Right renal cortex interstitium (tissue), 3 donors: ENCODE data around the gene NCAM1. TPM values are rescaled to one million over a fixed set of nuclear protein-coding genes. Genes with fewer than 3 reads are reported as not detected.

Experiments used
- DNase-seq, 3 donors: peaks; one replicate each; pipeline ENCODE4 v3.0.0-alpha.2; 2013; ENCODE audit warnings: low read depth in 3 of 3, low spot score in 2 of 3
- polyA plus RNA-seq, 3 donors: library from polyadenylated mRNA; unstranded; fragments of 120-200 nt; gene quantifications; one replicate each; pipeline ENCODE4 v1.2.1, GENCODE V29; 2013; ENCODE audit not compliant: insufficient read length in 3 of 3

Gene NCAM1
- polyA plus RNA-seq, 3 donors, result 69.3 to 84.4 (median 72.5) TPM

- no peak for DNase-seq
Observed at GRCh38 chr11:113121746-113122145, 160.5 kb downstream of the NCAM1 start.

DNA sequence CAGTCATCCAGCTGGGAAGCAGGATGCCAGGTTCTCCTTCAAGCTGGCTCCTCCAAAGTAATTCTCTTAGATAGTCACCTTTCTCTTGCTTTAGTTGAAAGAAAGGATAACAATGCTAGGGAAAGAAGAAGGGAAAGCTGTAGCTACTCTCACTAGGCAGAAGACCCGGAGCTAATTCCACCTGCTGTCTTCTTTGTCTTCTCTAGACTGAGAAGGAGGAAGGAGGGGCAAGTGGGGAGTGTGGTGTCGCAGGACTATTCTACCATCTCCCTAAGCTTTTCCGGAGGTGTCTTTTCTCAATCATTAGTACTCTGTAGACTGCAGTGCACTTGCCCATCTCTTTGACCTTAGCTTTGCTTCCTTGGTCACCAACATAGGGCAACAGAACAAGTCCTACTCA lies 162.8 kb downstream of the NCAM1 start:
- DNase-seq, result no peak

GRCh38 chr11:113124578-113124977 lies 163.4 kb downstream of the NCAM1 start:
- no peak for DNase-seq

- no peak for DNase-seq
Observed at GRCh38 chr11:113129261-113129992, 168.2 kb downstream of the NCAM1 start.

GRCh38 chr11:113131036-113131775 lies 170.0 kb downstream of the NCAM1 start:
- no peak for DNase-seq

- no peak for DNase-seq
Observed at GRCh38 chr11:113133071-113133470, 171.9 kb downstream of the NCAM1 start.

DNA sequence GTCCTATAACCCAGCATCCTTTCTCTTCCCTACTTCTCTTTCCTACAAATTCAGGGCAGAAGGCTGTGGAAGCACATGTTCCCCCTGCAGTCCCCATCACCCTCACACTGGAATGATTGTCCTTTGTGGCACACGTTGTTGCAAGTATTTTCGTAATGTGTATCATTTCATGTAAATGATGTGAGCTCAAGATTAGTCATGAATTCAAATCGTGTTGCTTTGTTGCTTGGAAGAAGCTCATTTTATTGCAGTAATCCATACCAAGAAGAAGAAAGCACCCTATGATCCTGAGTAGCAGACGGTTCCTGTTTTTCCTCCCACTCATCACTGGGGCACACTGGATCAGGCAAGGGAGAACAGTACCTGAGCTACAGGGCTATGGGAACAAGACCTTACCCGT lies 173.4 kb downstream of the NCAM1 start:
- DNase-seq, result no peak

DNA sequence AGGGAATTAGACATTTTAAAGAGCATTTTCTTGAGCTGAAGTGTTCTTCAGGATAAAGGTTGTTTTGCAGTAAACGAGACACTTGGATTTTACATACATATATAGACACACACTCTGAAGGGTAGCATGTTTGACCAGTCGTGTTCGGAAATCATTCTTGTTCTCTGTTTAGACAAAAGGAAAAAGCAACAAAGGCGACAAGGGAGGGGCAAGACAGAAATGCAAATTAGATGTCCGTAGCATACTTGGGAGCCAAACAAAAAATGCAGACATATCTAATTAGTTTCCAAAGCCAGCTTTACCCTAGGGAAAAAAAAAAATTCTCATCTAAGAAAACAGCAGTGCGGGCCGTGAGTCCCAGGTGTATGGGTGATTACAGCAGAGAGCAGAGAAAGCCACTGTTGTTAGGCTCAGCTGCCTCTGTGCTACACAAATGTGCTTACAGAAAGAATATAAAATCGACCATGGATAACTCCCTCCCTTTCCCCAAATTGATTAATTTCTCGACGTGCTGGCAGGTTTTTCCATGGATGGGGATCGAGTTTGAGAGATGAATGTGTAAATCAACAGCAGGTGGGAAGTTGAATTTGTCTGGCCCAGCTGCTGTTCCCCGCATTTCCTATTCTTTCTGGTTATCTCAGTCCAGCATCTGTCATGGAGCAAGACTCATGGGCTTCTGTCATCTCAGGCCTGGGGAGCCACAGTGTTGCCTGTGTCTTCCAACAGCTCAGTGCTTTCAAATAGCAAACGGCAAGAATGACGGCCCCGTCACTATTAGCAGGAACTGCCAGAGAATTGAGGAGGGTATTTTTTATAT lies 176.7 kb downstream of the NCAM1 start:
- no peak for DNase-seq

- DNase-seq, result no peak
Observed at GRCh38 chr11:113138731-113139130, 177.5 kb downstream of the NCAM1 start.

DNA sequence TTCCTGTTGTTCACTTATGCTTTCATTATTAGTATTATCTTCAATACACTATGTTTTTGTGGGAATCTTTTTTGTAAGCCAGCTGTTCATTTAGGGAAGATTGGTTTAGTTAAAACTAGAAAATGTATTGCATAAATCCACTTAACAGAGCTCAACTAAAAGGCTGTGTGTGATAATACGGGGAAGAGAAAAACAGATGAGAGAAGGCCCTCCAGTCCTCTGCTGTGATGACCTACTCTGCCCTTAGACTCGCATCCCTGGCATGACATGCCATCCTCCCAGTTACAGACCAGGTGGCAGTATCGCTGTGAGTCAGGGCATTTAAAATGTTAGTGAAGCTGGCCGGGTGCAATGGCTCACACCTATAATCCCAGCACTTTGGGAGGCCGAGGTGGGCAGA lies 179.8 kb downstream of the NCAM1 start:
- no peak for DNase-seq

DNA sequence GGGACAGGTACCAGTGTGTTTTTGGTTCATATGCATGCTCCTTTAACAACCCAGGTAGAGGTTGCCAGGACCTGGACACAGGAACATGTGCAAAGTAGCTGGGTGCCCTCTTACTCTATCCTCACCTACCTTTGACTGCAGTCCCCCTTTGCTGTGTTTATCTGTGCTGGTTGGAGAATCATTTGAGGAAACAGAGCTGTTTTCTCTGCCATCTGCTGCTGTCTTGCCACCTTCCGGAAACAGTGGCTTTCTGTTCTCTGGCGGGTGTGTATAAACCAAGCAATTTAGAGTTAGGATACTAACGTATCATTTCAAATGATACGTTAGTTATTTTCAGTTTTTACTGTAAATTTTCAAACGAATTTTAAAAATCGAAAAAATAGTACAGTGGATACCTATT lies 181.3 kb downstream of the NCAM1 start:
- DNase-seq, result no peak

DNA sequence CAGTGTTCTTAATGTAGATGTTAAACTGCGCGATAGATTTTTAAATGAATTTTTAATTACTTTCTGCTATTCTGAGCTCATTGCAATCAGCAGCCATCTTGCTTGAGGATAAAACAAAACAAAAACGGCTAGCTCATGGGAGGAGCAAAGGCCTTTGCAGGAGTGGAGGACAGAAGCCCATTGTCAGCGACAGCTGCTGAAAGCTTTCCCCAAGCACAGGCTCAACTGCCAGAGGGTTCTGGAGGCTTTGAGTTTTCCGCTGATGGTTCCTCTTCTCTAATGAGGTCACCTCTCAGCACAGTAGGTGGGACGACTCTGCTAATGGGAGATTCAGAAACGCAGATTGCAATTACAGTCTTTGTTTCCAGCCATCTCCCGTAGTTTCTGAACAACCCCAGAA lies 186.0 kb downstream of the NCAM1 start:
- no peak for DNase-seq

DNA sequence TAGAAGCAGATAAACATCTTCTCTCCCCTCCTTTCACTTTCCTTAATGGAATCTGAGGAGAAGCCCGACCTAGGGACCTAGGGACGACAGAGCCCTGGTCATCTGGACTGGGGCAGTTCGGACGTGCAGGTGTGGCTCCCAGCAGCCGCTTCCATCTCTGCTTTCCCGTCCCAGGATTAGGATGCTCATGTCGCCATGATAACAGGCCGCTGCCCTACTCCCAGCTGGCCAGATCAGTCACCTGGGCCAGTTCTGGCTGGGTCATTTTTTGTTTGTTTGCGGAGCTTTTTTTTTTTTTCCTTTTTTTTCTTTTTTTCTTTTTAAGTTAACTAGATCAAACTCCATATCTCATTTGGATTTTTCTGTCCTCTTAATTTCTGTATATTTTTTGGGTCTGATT lies 186.9 kb downstream of the NCAM1 start:
- no peak for DNase-seq

DNA sequence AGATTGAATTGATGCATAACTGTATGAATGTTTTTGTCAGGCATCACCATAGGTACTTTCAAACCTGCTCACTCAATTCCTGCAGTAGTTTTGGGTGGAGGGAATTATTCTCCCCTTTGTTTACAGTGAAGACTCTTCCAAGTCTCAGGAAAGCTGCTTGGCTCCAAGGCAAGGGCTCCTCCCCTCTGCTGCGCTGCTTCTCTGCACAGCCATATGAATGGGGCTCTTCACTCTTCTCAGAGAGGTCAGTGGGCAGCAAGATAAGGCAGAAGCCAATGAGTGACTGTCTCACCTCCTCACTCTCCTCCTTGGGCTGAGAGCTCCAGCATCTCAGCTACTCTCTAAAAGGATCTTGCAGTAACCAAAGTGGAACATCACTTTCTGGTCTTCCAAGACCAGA lies 187.4 kb downstream of the NCAM1 start:
- no peak for DNase-seq

DNA sequence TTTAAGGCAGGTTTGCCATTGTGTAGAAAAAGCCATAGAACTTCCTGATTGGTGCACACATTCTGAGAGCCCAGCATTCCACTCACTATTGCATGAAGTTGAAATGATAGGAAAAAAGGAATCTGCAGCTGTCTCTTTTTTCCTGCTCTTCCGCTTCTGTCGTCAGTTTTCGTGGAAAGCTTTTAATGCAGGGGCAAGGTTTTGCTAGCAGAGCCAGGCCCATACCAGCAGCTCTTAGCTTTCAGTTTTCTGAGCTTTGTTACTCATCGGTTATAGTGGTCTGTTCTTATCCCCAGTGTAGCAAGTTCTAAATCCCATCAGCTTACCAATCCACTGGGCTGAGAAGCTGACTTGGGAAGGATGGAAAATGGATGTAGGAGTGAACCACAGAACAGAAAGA lies 190.3 kb downstream of the NCAM1 start:
- no peak for DNase-seq

GRCh38 chr11:113152500-113152899 lies 191.3 kb downstream of the NCAM1 start:
- no peak for DNase-seq

DNA sequence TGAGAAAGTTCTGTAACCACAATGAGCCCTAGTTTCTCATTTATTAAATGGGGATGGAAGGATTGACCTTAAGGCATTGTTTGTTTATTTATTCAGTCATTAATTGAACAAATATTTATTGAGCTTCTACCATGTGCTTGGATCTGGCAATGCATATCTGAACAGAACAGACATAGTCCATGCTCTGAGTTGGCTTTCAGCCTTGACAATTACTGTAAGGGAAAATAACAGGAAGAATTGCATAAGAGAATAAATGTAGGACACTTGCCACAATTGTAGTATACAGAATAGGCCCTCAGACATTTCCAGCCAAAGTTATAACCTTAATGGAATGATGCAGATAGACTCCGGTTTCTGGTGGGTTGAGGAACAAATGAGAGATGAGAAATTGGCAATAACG lies 192.6 kb downstream of the NCAM1 start:
- DNase-seq, result no peak

- no peak for DNase-seq
Observed at GRCh38 chr11:113159988-113160807, 199.0 kb downstream of the NCAM1 start.

- no peak for DNase-seq
Observed at GRCh38 chr11:113160808-113161124, 199.5 kb downstream of the NCAM1 start.

DNA sequence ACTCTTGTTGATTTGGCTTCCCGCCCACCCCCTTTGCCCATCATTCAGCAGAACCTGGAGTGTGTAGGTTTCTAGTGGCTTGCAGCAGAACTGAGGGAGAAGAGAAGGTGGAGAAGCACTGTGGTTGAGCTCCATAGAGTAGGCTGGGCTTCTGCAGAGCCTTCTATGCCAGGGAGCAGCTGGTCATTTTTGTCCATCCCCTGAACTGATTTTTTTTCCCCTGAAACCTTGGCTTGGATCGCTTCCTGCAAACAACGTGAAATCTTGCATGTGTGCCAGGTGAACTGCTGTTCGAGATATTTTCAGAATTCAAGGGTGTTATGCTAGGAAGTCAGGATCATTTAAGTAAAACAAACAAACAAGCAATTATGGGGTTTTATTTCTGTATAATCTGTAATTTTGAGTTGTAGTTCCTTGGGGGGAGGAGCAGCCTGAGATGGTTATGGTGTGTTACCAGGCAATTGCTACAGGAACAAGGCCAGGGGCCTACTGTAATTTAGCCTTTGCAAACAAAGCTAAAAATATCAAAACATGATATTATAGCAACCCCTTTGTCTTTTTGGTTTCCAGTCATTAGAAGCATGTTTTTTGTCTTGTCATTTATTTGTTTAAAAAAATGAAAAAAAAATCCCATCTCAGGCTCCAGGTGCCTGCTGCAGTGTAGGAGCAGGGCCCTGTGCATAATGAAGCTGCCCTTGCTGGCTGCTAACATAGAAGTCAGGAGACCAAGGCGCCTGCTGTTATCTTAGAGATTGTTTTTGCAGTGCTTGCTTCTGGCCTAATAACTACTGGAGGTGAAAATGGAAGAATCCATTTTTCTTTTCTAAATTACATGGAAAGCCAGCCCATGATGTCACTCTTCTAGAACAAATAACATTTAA lies 200.7 kb downstream of the NCAM1 start:
- DNase-seq, result no peak
